NK-92 (cell line): ENCODE measurements around the gene MYL12B.

Source experiments
- DNase-seq: peaks from one replicate; lab custom pipeline; 2025; ENCODE audit not compliant: unreplicated experiment; lab: John Stamatoyannopoulos, UW

MYL12B gene

GRCh38 chr18:3234457-3234856 is 27.5 kb upstream of the MYL12B start:
- no peak for DNase-seq

GRCh38 chr18:3235846-3236245 is 26.1 kb upstream of the MYL12B start:
- DNase-seq, result no peak

- no peak for DNase-seq
Observed at GRCh38 chr18:3236470-3236869, 25.5 kb upstream of the MYL12B start.

DNA sequence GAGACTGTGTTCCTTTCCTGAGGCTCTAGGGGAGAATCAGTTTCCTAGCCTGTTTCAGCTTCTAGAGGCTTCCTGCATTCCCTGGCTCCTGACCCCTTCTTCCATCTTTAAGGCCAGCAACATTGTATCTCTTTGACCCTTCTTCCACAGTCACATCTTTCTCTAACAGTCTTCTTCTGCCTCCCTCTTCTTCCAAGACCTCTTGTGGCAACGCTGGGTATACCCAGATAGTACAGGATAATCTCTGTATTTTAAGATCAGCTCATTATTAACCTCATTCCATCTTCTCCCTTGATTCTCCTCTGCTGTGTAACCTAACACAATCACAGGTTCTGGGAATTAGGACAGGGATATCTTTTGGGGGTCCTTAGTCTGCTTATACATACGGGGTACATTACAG is 23.2 kb upstream of the MYL12B start:
- DNase-seq, result no peak

DNA sequence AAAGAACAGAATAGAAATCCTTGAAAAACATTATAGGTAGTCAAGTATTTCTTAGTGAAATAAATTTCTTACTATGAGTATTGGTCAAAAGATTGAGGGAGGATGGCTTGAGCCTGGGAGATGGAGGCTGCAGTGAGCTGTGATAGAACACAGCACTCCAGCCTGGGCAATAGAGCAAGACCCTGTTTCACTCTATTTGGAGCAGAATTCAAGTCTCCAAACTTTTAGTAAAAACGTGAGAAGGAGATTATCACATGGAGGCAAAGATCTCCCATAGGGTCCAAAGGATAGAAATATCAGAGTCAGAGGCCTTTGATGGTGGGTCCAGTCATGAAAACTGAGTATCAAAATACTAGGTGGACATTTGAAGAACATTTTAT is 16.8 kb upstream of the MYL12B start:
- DNase-seq, result no peak

DNA sequence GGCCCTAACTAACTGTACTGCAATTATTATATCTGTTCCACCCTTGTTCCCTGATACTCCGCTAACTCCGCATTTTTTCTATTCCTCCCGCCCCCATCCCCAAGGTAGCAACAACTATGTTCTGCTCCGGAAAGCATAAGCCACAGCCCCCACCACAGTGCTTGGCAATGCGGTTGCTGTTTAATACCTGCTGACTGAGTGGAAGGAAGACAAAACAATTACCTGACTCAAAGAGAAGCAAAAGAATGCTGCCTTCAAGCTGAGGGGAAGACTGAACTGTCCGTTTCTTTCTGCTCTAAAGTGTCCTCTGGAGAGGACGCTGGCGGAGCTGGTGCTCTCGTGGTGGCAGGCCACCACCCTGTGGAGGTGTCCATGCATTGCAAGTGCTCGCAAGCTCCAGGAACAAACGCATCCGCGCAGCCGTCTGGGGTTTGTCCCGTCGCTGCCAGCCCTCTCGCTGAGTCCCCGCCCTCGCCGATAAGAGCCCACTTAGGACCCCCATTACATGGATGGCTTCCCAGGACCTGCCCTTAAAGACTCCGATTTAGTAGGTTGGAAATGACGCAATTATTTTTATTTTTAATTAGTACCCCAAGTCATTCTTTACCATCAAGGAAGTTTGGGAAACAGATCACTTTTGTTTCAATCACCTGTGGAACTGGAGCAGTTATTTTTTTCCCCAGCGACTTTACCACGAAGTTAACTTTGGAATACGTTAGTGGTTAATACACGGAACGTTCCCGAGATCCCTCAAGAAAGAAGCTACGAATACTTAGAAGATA is 15.9 kb upstream of the MYL12B start:
- no peak for DNase-seq

DNA sequence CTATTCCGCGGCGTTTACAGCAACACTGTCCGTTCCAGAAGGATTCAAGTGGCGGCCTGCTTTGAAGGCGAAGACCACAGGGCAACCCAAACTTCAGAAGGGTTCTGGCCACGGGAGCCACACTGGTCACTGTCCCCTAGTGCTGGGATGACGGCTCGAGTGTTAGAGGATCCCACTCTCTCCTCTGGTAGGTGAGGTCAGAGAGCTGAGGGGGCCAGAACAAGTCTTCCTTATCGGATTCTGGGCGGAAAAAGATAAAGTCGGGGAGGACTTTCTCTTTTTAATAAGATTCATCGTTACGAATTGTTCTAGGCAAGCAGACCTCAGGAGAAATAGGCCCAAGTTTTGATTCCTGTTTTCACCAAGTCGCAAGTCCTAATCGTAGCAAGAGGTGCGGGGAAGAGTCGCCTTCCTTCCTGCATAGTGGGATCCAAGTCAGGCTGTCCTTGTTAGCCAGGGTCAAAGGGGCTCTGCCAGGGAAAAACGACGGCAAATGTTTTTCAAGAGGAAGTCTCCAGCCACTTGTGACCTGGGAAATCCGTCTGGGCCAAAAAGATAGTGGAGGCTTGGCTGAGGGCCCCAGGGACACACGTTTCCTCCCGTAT is 15.2 kb upstream of the MYL12B start:
- no peak for DNase-seq

GRCh38 chr18:3247240-3248061 is 14.5 kb upstream of the MYL12B start, which contains the start of gene MYL12A:
Gene MYL12A, plus strand, starts transcription at chr18:3247801. Its CDS starts 5,447 bp downstream, at chr18:3253248.
- DNase-seq, result peak; percentile 31

DNA sequence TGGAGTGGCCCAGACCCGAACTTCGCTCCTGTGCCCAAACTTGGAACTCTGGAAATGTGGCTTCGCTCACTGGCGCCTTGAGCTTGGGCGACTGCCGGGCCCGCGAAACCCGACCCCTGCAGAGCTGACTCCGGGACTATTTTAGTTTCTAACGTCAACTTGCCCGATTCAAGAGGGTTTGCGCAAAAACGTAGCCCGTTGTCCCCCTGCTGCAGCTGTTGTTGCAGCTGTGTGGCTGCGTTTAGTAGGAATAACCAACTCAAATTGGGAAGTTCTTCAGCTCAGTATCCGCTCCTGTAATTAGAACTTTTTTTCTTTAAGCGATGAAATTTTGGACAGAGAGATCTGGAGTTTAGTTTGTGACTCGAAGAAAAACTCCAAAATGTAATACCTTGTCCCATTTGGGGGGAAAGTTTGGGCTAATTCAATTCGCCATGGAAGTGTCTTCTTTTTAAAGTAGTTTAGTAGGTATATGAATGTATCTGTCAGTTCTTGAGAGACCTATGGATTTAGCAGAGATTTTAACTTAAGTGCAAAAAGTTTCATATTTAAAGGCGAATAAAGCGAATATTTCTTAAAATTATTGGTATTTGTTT is 13.8 kb upstream of the MYL12B start:
- DNase-seq, result no peak

- DNase-seq, result no peak
Observed at GRCh38 chr18:3248658-3249359, 13.1 kb upstream of the MYL12B start.

DNA sequence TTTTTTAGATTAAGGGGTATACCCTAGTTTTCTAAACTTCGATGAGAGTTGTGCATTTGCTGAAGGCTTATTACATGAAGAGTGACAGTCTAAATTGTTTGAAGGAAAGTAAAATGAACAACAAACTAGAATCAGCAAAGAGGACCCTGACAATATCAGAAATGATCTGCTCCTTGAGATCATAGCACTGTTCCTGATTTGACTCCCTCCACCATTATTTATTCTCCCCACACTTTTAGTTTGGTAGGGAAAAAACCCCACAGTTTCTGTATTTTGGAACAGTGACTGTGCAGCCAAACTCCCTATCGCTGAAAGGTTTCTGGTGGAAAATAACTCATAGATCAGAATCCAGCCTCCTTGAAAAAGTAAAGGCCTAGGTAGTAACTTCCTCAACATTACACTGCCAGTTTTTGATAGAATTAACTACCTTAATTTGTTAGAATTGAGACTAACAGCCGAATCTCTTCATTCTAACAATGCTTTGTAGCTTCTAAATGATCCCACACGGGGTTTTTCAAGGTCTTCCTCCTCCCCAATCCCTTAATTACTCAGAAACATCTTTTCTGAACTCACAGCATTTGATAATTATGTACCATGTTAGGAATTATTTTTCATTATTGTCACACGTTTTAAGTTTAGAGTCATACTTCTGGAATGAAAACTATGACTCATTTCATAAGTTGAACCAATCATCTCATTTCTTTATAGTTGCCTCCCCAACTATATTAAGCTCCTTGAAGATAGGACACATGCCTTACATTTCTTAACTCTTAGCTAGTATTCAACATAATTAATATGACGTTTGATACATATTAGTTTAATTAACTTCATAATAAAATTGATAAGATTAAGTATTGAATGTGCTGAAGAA is 11.5 kb upstream of the MYL12B start:
- DNase-seq, result no peak

- DNase-seq, result no peak
Observed at GRCh38 chr18:3251249-3251962, 10.5 kb upstream of the MYL12B start.

GRCh38 chr18:3251963-3252277 is 10.0 kb upstream of the MYL12B start:
- no peak for DNase-seq

- DNase-seq, result no peak
Observed at GRCh38 chr18:3252843-3253242, 9.1 kb upstream of the MYL12B start.

DNA sequence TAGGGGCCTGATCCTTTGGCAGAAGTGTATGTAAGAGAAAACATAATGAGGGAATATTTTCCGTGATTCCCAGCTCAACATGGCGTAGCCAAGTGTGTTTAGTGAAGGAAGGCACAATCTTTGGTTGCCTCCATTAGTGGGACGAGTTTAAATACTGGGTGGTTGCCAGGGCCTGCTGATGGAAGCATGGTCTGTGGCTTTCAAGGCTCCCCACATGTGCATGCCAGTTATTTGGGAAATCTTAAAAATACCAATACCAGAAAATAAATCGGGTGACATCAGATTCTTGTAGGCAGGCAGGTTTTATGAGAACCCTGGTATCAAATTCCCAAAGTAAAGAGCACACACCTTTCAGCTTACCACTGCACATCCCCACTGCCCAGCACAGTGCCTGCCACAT is 7.2 kb upstream of the MYL12B start:
- DNase-seq, result no peak

- no peak for DNase-seq
Observed at GRCh38 chr18:3255611-3256165, 6.2 kb upstream of the MYL12B start.

DNA sequence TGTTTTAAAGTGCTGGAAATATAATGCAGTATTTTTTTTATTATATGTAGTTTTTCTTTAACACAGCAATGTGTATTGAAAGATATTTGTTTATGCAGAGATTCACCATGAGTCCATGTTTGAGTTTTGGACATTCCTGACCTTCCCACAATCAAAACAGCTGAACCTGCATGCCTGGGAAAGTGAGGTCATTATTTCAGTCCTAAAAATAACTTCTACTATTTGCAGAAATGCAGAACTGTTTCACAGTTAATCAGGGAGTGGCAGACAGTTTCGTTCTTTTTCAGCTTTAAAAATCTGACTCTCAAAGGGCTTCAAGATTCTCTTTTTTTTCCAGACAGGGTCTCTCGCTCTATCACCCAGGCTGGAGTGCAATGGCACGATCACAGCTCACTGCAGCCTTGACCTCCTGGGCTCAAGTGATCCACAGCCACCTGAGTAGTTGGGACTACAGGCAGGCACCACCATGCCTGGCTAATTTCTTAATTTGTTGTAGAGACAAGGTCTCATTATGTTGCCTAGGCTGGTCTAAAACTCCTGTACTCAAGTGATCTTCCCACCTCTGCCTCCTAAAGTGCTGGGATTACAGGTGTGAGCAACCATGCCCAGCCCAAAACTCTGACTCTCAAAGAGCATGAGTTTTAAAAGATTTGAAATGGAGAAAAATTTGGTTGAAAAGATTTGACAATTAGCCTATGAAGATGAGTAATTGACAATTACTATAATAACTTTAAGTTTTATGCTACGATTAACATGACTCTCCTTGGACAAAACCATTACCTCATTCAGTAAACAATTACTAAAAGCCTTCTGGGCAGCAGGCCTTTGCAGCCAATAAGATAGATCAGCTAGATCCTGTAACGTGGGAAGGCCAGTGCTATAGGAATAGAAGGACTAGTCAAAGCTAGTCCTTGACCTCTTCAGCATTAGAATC is 5.0 kb upstream of the MYL12B start:
- no peak for DNase-seq

GRCh38 chr18:3257627-3258120 is 4.3 kb upstream of the MYL12B start:
- DNase-seq, result no peak
